Subcutaneous abdominal adipose tissue (tissue), 5 donors: ENCODE data around the gene COLEC12.

Experiments
- H3K27ac ChIP-seq: one replicate; pipeline ENCODE4 v1.7.0; 2013; ENCODE audit warnings: low read depth, mild to moderate bottlenecking, inconsistent platforms, low read length, moderate library complexity
- H3K27me3 ChIP-seq, 5 donors: one replicate each; pipeline ENCODE4 v1.7.0; 2013; ENCODE audit warnings: low read length in 5 of 5, inconsistent platforms in 1 of 5; ENCODE audit not compliant: control insufficient read depth in 5 of 5, insufficient read depth in 4 of 5
- H3K36me3 ChIP-seq, 5 donors: one replicate each; pipeline ENCODE4 v1.7.0; 2013; ENCODE audit warnings: low read length in 5 of 5; ENCODE audit not compliant: control insufficient read depth in 5 of 5, insufficient read depth in 5 of 5
- H3K4me1 ChIP-seq, 5 donors: one replicate each; pipeline ENCODE4 v1.7.0; 2013; ENCODE audit warnings: low read length in 5 of 5, mild to moderate bottlenecking in 3 of 5, moderate library complexity in 1 of 5; ENCODE audit not compliant: control insufficient read depth in 5 of 5, insufficient read depth in 5 of 5
- H3K4me3 ChIP-seq, 5 donors: one replicate each; pipeline ENCODE4 v1.7.0; 2013; ENCODE audit warnings: low read length in 5 of 5, low read depth in 1 of 5
- H3K9ac ChIP-seq, 5 donors: one replicate each; pipeline ENCODE4 v1.7.0; 2013; ENCODE audit warnings: low read length in 5 of 5, mild to moderate bottlenecking in 4 of 5, moderate library complexity in 3 of 5
- H3K9me3 ChIP-seq, 5 donors: one replicate each; pipeline ENCODE4 v1.7.0; 2013; ENCODE audit warnings: low read length in 5 of 5; ENCODE audit not compliant: control insufficient read depth in 5 of 5
- donor health status: healthy.
- donor health status: healthy.
- donor health status: healthy.
- donor health status: healthy.
- donor health status: healthy.

COLEC12 gene

GRCh38 chr18:461762-462161 is 38.7 kb downstream of the COLEC12 start:
- Histone ChIP-seq H3K27me3 (peaks cover 0 to 4% (median 0%) of the 10 kb centered on the region in 5 donors), H3K9ac (no peak overlapping the region), H3K9me3 (no peaks in the 10 kb centered on the region), H3K36me3 (no peaks in the 10 kb centered on the region), H3K4me1 (peaks cover 10 to 25% (median 22%) of the 10 kb centered on the region in 5 donors), H3K4me3 (no peak overlapping the region), H3K27ac (no peak overlapping the region)

GRCh38 chr18:460791-461190 is 39.7 kb downstream of the COLEC12 start:
- no peaks in the 10 kb centered on the region for H3K36me3 ChIP-seq
- no peak overlapping the region for H3K27ac ChIP-seq
- H3K4me3 ChIP-seq = no peak overlapping the region
- H3K9ac ChIP-seq = no peak overlapping the region
- peaks cover 12 to 35% (median 32%) of the 10 kb centered on the region in 5 donors for H3K4me1 ChIP-seq
- H3K27me3 ChIP-seq = peaks cover 0 to 4% (median 0%) of the 10 kb centered on the region in 5 donors
- H3K9me3 ChIP-seq = no peaks in the 10 kb centered on the region

DNA sequence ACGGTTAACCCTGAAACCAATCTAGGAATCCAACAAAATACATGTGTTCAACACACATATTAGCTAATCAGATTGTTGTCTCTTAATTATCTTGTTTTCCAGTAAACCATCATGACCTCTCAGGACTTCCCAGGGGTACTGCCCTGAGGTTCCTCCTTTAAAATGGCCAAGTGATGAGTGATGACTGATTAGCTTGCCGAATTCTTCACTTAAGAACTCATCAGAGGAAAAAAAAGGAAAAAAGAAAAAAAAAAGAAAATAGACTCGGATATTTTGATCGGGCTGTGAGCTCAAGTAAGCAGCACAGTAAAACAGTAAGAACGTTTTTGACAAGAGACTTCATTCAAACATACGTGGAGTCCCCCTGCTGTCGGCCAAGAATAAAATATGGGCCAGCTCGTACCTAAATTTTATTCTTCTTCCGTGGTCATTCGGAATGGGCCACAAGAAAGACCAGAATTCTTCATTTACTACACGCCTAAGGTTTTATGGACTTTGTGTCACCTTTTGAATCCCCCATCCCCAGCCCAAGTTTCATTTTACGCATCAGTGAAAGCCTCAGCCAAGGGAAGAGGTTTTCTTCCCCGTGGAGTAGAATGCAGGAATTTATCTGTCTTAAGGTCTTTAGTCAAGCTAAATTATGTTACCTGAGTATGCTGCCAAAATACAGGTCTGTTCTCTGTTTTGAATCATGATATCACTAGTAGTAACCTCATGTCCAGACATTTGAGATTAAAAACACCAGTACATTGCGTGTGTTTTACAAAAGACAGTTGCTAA is 40.5 kb downstream of the COLEC12 start:
- Histone ChIP-seq H3K27ac (no peak overlapping the region), H3K36me3 (no peaks in the 10 kb centered on the region), H3K9ac (no peak overlapping the region), H3K4me1 (peaks cover 12 to 35% (median 32%) of the 10 kb centered on the region in 5 donors), H3K27me3 (peaks cover 0 to 4% (median 0%) of the 10 kb centered on the region in 5 donors), H3K4me3 (no peak overlapping the region), H3K9me3 (no peaks in the 10 kb centered on the region)

GRCh38 chr18:457521-458412 is 42.7 kb downstream of the COLEC12 start:
- Histone ChIP-seq H3K27ac (peak overlapping the region; percentile 52), H3K9ac (no peak overlapping the region), H3K4me1 (peaks cover 12 to 42% (median 29%) of the 10 kb centered on the region in 5 donors), H3K4me3 (peak overlapping the region; percentile 12 to 63 (median 52)), H3K27me3 (peaks cover 0 to 2% (median 0%) of the 10 kb centered on the region in 5 donors), H3K9me3 (peaks cover 0 to 3% (median 0%) of the 10 kb centered on the region in 5 donors), H3K36me3 (no peaks in the 10 kb centered on the region)

DNA sequence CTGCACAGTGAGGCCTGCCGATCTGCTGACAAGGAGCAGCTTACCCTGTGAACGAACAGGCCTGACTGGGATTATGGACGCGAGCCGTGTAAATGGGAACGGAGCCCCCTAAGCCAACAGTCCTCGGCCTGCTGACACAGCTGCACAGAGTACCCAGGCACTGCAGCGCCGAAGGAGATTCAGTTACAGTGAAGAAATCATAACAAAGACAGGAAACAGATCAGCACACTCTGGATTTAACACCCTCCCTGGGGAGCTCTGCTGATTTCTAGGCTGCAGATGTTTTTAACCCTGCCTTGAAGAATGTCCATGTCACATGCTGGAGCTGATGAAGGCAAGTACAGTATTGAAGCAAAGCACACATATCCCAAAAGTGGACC is 43.4 kb downstream of the COLEC12 start:
- H3K4me3 ChIP-seq = peak overlapping the region; percentile 12 to 63 (median 52)
- H3K27me3 ChIP-seq = peaks cover 0 to 2% (median 0%) of the 10 kb centered on the region in 5 donors
- no peaks in the 10 kb centered on the region for H3K36me3 ChIP-seq
- peaks cover 0 to 4% (median 2%) of the 10 kb centered on the region in 5 donors for H3K9me3 ChIP-seq
- peak overlapping the region; percentile 52 for H3K27ac ChIP-seq
- peak overlapping the region in 1 of 5 donors; percentile 54 for H3K9ac ChIP-seq
- peaks cover 12 to 47% (median 29%) of the 10 kb centered on the region in 5 donors for H3K4me1 ChIP-seq

DNA sequence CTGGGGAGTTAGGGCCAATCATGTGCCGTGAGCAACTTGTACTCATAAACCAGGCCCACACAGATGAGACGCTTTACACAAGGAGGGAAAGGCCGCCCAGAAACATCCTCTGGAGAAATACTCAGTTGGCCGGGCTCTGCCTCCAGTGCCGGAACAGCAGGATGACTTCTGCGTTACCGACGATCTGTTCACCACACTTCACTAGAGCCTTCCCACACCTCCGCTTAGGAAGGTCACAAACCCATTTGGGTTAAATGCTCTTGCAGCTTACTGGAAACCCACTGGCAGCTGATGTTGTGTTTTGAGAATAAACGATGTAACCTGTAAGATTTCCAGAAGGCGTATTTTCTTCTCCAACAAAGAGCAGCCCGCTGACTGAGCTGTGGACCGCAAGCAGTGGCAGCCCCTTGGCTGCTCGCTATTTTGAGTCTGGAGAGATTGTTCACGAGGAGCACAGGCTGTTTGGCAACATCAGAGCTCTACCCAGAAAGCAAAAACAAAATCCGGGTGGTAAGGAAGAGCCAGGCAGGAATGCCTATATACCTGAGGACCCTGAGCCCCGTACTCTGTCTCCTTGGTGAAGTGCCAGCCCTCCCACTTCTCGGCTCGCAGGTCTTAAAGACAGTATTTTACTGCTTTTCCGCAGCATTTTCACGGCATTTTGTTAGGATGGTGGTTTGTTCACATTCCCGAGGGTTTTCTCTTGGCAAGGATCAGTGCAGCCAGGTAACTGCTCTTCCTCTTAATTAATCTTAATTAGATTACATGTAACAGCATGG is 44.0 kb downstream of the COLEC12 start:
- peak overlapping the region in 1 of 5 donors; percentile 54 for H3K9ac ChIP-seq
- H3K4me3 ChIP-seq = peak overlapping the region; percentile 12 to 63 (median 52)
- H3K27me3 ChIP-seq = peaks cover 0 to 2% (median 0%) of the 10 kb centered on the region in 5 donors
- H3K4me1 ChIP-seq = peaks cover 12 to 47% (median 29%) of the 10 kb centered on the region in 5 donors
- H3K27ac ChIP-seq = peak overlapping the region; percentile 52
- H3K9me3 ChIP-seq = peaks cover 0 to 6% (median 3%) of the 10 kb centered on the region in 5 donors
- no peaks in the 10 kb centered on the region for H3K36me3 ChIP-seq

- Histone ChIP-seq H3K4me3 (no peak overlapping the region), H3K4me1 (peaks cover 10 to 43% (median 26%) of the 10 kb centered on the region in 5 donors), H3K27ac (no peak overlapping the region), H3K9ac (no peak overlapping the region), H3K9me3 (peaks cover 3 to 15% (median 10%) of the 10 kb centered on the region in 5 donors), H3K27me3 (no peaks in the 10 kb centered on the region), H3K36me3 (peaks cover 0 to 3% (median 0%) of the 10 kb centered on the region in 5 donors)
Measured at GRCh38 chr18:453400-453799, 47.1 kb downstream of the COLEC12 start.

GRCh38 chr18:452816-453215 is 47.7 kb downstream of the COLEC12 start:
- Histone ChIP-seq H3K27ac (no peak overlapping the region), H3K9me3 (peaks cover 3 to 15% (median 10%) of the 10 kb centered on the region in 5 donors), H3K4me1 (peaks cover 7 to 38% (median 20%) of the 10 kb centered on the region in 5 donors), H3K36me3 (peaks cover 0 to 3% (median 0%) of the 10 kb centered on the region in 5 donors), H3K9ac (no peak overlapping the region), H3K27me3 (no peaks in the 10 kb centered on the region), H3K4me3 (no peak overlapping the region)

GRCh38 chr18:449374-449773 is 51.1 kb downstream of the COLEC12 start:
- H3K4me1 ChIP-seq = peaks cover 0 to 26% (median 6%) of the 10 kb centered on the region in 5 donors
- no peak overlapping the region for H3K4me3 ChIP-seq
- peaks cover 3 to 15% (median 10%) of the 10 kb centered on the region in 5 donors for H3K9me3 ChIP-seq
- no peak overlapping the region for H3K9ac ChIP-seq
- no peak overlapping the region for H3K27ac ChIP-seq
- H3K36me3 ChIP-seq = peaks cover 0 to 3% (median 0%) of the 10 kb centered on the region in 5 donors
- peaks cover 0 to 2% (median 0%) of the 10 kb centered on the region in 5 donors for H3K27me3 ChIP-seq
